UCSD-AML1 (cell line): Measurements from ENCODE around the gene USP43.

Source experiments
- DNase-seq: peaks from one replicate; lab custom pipeline; 2025; ENCODE audit not compliant: unreplicated experiment; lab: John Stamatoyannopoulos, UW

USP43 gene

DNA sequence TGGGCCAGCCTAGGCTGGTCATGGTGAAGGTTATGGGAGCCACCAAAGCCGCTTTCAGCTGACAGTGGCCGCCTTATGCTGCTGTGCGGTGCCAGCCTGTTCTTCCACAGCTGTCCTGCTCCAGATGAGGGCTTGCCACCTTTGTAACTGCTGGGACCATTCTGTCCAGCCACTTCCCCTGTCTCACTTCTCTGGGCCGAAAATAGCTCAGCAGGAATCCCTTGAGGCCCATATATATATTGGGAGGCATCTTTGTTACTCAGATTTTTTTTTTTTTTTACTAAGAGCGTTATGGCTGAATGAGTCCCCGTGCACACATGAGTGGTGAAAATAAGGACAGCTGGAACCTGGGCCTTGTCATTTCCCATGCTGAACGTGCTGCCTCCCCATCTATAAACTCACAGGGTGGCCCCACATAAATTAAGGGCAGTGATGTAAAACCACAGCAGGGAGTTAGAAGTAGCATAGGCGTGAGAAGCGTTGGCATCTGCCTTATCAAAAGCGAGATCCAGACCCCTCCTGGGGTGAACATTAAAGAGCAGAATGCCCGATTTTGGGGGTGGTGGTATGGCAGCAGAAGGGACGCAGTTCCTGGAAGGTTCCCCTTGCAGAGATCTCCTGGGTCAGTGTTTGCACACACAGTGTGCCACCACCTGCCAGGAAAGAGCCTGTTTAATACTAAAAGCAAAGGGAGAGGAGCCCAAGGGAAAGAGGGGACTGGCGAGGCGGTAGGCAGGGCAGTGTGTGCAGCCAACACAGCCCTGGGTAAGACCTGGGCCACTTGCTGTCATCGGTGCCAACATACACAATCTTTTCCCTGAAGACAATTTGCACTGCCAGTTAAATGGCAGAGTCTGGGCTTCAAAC is 57.8 kb downstream of the USP43 start:
- DNase-seq, result no peak

DNA sequence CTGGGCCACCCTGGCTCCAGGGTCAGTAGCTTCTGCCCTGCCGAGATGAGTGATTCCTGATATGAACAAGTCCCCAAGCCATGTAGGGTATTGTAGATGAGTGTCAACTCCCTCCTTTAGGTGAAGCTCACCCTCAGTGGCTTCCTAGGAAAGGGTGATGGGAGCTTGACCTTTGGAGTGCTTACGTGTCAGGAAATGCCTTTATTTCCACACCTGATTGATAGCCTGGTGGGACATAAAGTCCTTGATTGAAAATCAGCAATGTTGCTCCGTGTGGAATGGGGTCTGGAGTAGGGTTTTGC is 58.4 kb downstream of the USP43 start:
- DNase-seq, result no peak

- DNase-seq, result no peak
Measured at GRCh38 chr17:9705745-9706144, 60.4 kb downstream of the USP43 start.

- no peak for DNase-seq
Measured at GRCh38 chr17:9707948-9708347, 62.6 kb downstream of the USP43 start.

- no peak for DNase-seq
Measured at GRCh38 chr17:9714801-9715200, 69.5 kb downstream of the USP43 start.

GRCh38 chr17:9715503-9716016 is 70.2 kb downstream of the USP43 start:
- no peak for DNase-seq

- peak; percentile 30 for DNase-seq
Measured at GRCh38 chr17:9725575-9725974, 80.3 kb downstream of the USP43 start.

DNA sequence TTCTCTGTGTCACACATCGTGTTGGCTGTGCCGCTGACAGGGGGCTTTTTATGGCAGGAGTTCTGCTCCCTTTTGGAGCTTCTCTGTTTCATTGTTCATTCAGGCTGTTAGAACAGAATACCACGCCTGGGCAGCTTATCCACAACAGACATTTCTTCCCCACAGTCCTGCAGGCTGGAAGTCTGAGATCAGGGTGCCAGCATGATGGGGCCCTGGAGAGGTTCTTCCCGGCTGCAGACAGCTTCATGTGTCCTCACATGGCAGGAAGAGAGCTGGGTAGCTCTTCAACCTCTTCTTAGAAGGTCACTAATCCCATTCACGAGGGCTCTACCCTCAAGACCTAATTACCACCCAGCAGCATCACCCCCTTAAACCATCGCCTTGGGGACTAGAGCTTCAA is 81.0 kb downstream of the USP43 start:
- no peak for DNase-seq

GRCh38 chr17:9728005-9728404 is 82.7 kb downstream of the USP43 start:
- no peak for DNase-seq

- no peak for DNase-seq
Measured at GRCh38 chr17:9728564-9728963, 83.2 kb downstream of the USP43 start.

DNA sequence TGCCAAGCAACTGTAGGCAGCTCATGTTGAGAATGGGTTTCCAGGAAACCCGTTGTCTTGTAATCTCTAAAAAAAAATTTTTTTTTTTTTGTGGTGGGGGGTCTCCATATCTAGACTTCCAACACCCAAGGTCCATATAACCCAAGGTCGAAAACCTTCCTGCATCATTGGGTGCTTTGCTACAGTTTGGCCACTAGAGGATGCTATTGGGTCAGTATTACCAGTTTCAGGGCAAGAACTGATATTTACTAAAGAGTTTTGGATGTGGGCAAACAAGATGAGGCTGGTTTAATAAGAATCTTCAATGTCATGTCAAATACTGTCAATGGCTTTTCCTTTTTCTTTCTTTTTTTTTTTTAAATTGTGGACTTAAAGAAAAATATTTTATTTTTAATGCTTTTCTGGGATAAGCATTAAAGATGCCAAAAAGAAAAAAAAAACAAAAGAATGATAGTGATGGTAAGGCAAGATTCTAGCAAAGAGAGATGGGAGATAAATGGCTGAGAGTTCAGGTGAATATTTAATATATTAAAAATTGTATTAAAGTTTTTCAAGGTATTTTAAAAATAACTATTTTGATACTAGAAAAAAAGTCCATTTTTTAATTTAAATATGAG is 83.8 kb downstream of the USP43 start:
- no peak for DNase-seq

DNA sequence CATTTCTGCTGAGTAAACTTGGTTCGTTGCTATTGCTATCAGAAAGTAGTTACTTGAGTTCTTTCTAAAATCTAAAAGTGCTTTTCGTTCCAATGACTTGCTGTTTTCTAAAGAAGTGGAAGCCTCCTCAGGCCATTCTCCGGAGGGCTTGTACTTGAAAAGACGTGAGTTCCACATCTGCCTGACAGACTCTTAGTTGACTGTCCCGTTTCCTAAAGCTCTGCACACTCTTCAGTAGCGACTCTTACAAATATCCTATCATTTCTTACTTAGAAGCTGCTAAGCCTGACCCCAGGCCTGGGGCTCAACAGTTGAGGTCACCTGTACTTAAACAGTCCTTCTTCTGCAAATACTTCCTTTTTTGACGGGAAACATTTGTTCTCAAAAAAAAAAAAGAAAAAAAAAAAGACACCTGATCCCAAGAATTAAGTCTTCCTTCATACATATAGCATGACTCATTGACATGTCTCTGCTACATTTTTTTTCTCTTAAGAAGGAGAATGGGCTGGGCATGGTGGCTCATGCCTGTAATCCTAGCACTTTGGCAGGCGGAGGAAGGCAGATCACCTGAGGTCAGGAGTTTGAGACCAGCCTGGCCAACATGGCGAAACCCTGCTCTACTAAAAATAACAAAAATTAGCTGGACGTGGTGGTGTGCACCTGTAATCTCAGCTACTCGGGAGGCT is 84.6 kb downstream of the USP43 start:
- DNase-seq, result no peak

- DNase-seq, result no peak
Measured at GRCh38 chr17:9750524-9750923, 105.2 kb downstream of the USP43 start.

DNA sequence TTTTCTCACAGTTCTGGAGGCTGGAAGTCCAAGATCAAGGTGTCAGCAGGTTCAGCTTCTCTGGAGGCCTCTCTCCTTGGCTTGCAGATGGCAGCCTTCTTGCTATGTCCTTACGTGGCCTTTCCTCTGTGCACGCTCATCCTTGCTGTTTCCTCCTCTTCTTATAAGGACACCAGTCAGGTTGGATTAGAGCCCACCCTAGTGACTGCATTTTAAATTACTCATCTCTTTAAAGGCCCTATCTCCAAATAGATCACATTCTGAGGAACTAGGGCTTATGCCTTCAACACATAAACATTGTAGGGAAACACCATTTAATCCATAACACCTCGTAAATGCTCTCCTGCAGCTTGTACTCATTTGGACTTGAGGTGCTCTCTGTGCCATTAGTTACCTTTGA is 109.8 kb downstream of the USP43 start:
- no peak for DNase-seq

- DNase-seq, result no peak
Measured at GRCh38 chr17:9760266-9760665, 114.9 kb downstream of the USP43 start.

GRCh38 chr17:9763643-9764042 is 118.3 kb downstream of the USP43 start:
- DNase-seq, result no peak

- no peak for DNase-seq
Measured at GRCh38 chr17:9765322-9765721, 120.0 kb downstream of the USP43 start.

- DNase-seq, result no peak
Measured at GRCh38 chr17:9766970-9767369, 121.7 kb downstream of the USP43 start.

DNA sequence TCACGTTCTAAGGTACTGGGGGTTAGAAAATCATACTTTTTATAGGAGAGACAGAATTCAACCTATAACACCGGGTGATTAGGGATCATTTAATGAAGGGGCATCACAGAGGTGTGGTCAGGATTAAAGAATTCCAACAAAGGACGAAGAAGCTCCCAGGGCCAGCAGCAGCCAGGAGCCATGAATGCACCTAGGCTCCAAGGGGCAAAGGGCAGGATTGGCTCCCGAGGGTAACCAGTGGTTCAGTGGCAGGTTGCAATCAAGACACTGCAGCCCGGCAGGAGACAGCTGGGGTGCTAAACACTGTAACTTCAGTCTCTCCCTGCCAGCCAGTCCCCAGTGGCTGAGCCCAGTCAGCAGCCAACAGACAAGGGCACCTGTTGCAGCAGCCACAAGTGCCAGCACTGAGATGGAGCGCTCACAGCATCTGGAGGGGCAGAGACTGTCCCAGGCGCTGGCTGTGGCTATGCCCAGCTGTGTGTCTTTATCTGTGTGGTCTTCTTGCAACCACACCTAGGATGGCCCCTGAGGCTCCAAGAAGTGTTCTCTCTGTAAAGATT is 122.2 kb downstream of the USP43 start:
- DNase-seq, result no peak

GRCh38 chr17:9768381-9768934 is 123.1 kb downstream of the USP43 start:
- no peak for DNase-seq

DNA sequence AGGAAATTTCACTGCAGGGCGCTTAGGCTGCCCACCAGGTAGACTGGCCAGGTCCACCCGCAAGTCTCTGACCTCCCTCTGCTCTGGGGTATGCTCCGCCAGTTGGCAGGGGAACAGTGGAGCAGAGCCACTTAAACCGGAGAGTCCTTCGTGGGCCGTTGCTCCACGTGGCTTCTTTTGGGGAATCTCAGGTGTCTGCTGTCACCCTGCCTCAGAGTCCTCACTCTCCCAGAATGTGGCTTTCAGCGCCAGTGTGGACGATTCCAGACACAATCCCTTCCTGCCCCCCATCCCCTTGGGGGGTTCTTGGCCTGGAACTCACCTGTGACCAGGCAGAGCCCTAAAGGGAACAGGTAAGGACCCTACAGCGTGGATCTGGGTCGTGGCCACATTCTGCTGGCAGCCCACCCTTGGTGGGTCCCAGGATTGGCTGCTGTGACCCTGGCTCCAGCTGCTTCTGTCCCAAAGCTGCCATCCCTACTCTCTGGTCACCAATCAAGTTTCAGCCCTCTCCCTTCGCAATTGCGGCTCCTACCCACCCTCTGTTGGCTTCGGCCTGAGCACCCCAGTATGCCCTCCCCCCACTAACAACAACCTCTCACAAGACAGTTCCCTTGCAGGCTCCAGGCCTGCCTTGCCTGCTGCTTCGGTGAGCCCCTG is 123.8 kb downstream of the USP43 start:
- DNase-seq, result no peak
